ENCODE data around the gene PTGDR2.

Gene PTGDR2

GRCh38 chr11:60855726-60856633, at the start of gene PTGDR2:
Gene PTGDR2 (minus strand): TSS chr11:60855950. CDS start chr11:60853722, 2,228 bp downstream.
- DNase-seq = no peak

- peak; percentile 44 for DNase-seq
Observed at GRCh38 chr11:60905047-60905446, 49.3 kb upstream of the PTGDR2 start.

GRCh38 chr11:60902625-60903024, 46.9 kb upstream of the PTGDR2 start:
- DNase-seq = no peak

- no peak for DNase-seq
Observed at GRCh38 chr11:60900673-60901404, 45.1 kb upstream of the PTGDR2 start.

GRCh38 chr11:60899977-60900376, 44.2 kb upstream of the PTGDR2 start:
- no peak for DNase-seq

GRCh38 chr11:60899046-60899936, 43.5 kb upstream of the PTGDR2 start:
- peak; percentile 61 for DNase-seq

- DNase-seq = no peak
Observed at GRCh38 chr11:60897496-60897895, 41.7 kb upstream of the PTGDR2 start.

- no peak for DNase-seq
Observed at GRCh38 chr11:60895687-60896086, 39.9 kb upstream of the PTGDR2 start.

GRCh38 chr11:60891103-60891741, 35.5 kb upstream of the PTGDR2 start:
- no peak for DNase-seq

- DNase-seq = no peak
Observed at GRCh38 chr11:60890696-60891095, 34.9 kb upstream of the PTGDR2 start.

- DNase-seq = no peak
Observed at GRCh38 chr11:60889869-60890311, 34.1 kb upstream of the PTGDR2 start.

- peak; percentile 53 for DNase-seq
Observed at GRCh38 chr11:60887556-60887955, 31.8 kb upstream of the PTGDR2 start.

- DNase-seq = no peak
Observed at GRCh38 chr11:60880643-60881282, 25.0 kb upstream of the PTGDR2 start.

GRCh38 chr11:60879971-60880588, 24.3 kb upstream of the PTGDR2 start:
- no peak for DNase-seq

- DNase-seq = no peak
Observed at GRCh38 chr11:60879104-60879503, 23.4 kb upstream of the PTGDR2 start.

GRCh38 chr11:60878245-60879101, 22.7 kb upstream of the PTGDR2 start:
- DNase-seq = no peak

GRCh38 chr11:60876168-60876485, 20.4 kb upstream of the PTGDR2 start:
- DNase-seq = no peak

- no peak for DNase-seq
Observed at GRCh38 chr11:60875366-60876167, 19.8 kb upstream of the PTGDR2 start.
